NB4 (cell line): ENCODE results near the gene NFATC2IP.

Source experiments
- CTCF ChIP-seq: IDR thresholded peaks from one replicate; pipeline ENCODE4 v1.5.1; 2012; ENCODE audit warnings: low read depth, low read length
- MYC ChIP-seq: IDR thresholded peaks from 2 replicates; pipeline ENCODE4 v1.6.1; 2011; ENCODE audit warnings: low read depth, low read length

GRCh38 chr16:28981517-28981916 lies 30.8 kb downstream of the NFATC2IP start:
- peak; percentile 94 for TF ChIP-seq CTCF
- TF ChIP-seq MYC: no peak
